ENCODE measurements around the gene AUTS2.

DNA sequence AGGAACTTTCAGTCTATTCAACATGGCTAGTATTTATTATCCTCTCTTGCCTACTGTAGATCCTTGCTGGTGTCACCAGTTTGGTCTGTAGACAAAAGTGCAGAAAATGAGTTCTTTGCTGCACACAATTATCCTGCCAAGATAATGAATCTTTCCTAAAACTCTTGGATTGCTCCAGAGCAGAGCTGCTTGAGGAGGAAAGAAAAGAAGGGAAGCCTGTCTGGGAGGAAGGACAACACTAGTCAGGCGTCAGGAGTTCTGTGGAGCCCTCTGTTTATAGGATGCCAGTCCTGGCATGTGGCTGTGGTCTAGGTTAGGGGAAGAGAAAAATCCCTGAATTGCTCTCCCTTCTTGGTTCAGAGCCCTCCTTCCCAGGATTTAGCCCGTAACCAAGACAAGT is 1103.7 kb downstream of the AUTS2 start:
- TF ChIP-seq POLR2AphosphoS5 (IDR thresholded peaks at IDR 0.05; ENCODE audit: low read depth, low read length): no peak
- TF ChIP-seq CTCF (IDR thresholded peaks at IDR 0.05): no peak
- no peak for TF ChIP-seq TCF7L2 (IDR thresholded peaks at IDR 0.05; ENCODE audit: low read depth, low read length)
- TF ChIP-seq SIN3A (IDR thresholded peaks at IDR 0.05; ENCODE audit: borderline replicate concordance, insufficient read depth, low read depth, low read length): no peak
- TF ChIP-seq, protein P1, sequence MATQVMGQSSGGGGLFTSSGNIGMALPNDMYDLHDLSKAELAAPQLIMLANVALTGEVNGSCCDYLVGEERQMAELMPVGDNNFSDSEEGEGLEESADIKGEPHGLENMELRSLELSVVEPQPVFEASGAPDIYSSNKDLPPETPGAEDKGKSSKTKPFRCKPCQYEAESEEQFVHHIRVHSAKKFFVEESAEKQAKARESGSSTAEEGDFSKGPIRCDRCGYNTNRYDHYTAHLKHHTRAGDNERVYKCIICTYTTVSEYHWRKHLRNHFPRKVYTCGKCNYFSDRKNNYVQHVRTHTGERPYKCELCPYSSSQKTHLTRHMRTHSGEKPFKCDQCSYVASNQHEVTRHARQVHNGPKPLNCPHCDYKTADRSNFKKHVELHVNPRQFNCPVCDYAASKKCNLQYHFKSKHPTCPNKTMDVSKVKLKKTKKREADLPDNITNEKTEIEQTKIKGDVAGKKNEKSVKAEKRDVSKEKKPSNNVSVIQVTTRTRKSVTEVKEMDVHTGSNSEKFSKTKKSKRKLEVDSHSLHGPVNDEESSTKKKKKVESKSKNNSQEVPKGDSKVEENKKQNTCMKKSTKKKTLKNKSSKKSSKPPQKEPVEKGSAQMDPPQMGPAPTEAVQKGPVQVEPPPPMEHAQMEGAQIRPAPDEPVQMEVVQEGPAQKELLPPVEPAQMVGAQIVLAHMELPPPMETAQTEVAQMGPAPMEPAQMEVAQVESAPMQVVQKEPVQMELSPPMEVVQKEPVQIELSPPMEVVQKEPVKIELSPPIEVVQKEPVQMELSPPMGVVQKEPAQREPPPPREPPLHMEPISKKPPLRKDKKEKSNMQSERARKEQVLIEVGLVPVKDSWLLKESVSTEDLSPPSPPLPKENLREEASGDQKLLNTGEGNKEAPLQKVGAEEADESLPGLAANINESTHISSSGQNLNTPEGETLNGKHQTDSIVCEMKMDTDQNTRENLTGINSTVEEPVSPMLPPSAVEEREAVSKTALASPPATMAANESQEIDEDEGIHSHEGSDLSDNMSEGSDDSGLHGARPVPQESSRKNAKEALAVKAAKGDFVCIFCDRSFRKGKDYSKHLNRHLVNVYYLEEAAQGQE (IDR thresholded peaks at IDR 0.05; ENCODE audit: insufficient read depth in 1 of 2, low read depth in 2 of 2, low read length in 1 of 2): no peak

Data from Panc1 (cell line).